GM20000 (cell line): ENCODE data around the gene PATL1.
"Not testable (repeated sequence)": the region's sequence is repeated elsewhere in the genome, so short reads cannot be mapped to it uniquely, and the experiment has no call there.

Experiments
- DNase-seq: peaks from one replicate; pipeline ENCODE4 v3.0.0; 2012; ENCODE audit warnings: low spot score
- TF ChIP-seq, protein P1 (sequence below): IDR thresholded peaks from 2 replicates; pipeline ENCODE4 v1.5.1; 2012; ENCODE audit warnings: mild to moderate bottlenecking, control low read depth; ENCODE audit errors: extremely low read depth, missing control alignments

Gene PATL1

DNA sequence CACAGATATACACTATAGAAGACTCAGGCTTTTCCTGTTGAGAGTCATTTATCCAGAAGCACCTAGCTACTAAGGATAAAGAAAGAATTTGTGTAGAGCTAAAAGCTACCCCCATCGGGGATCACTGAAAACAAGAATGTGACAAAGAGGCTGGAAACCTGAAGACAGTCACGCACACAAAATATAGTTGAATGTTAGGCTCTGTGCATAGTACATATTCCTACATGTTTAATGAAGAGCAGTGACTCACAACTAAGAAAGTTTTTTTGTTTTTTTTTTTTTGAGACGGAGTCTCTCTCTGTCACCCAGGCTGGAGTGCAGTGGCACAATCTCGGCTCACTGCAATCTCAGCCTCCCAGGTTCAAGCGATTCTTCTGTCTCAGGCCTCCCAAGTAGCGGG, 36.5 kb upstream of the PATL1 start:
- DNase-seq = no peak
- TF ChIP-seq, protein P1, sequence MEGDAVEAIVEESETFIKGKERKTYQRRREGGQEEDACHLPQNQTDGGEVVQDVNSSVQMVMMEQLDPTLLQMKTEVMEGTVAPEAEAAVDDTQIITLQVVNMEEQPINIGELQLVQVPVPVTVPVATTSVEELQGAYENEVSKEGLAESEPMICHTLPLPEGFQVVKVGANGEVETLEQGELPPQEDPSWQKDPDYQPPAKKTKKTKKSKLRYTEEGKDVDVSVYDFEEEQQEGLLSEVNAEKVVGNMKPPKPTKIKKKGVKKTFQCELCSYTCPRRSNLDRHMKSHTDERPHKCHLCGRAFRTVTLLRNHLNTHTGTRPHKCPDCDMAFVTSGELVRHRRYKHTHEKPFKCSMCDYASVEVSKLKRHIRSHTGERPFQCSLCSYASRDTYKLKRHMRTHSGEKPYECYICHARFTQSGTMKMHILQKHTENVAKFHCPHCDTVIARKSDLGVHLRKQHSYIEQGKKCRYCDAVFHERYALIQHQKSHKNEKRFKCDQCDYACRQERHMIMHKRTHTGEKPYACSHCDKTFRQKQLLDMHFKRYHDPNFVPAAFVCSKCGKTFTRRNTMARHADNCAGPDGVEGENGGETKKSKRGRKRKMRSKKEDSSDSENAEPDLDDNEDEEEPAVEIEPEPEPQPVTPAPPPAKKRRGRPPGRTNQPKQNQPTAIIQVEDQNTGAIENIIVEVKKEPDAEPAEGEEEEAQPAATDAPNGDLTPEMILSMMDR = no peak

DNA sequence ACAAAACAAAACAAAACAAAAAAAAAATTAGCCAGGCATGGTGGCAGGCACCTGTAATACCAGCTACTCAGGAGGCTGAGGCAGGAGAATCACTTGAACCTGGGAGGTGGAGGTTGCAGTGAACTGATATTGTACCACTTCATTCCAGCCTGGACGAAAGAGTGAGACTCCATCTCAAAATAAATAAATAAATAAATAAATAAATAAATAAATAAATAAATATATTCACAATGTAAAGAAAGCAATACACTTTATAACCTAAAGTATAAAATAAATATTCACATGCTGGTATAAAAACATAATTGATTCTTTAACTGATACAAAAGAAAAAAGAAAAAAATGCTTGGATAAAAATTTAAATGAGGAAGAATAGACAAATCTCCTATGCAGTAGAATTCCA, 34.7 kb upstream of the PATL1 start:
- DNase-seq = not testable (repeated sequence)

DNA sequence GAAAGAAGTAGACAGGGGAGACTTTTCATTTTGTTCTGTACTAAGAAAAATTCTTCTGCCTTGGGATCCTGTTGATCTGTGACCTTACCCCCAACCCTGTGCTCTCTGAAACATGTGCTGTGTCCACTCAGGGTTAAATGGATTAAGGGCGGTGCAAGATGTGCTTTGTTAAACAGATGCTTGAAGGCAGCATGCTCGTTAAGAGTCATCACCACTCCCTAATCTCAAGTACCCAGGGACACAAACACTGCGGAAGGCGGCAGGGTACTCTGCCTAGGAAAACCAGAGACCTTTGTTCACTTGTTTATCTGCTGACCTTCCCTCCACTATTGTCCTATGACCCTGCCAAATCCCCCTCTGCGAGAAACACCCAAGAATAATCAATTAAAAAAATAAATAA, 31.3 kb upstream of the PATL1 start:
- DNase-seq = not testable (repeated sequence)

DNA sequence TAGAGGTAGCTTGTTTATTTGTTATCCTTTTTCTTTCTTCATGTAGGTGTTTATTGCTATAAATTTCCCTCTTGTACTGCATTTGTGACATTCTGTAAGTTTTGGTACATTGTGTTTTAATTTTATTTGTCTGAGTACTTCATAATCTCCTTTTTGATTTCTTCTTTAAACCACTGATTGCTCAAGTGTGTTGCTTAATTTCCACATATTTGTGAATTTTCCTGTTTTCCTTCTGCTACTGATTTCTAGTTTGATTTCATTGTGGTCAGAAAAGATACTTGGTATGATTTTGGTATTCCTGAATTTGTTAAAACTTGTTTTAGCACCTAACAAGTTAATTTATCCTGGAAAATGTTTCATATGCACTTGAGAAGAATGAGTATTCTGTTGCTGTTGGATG, 29.7 kb upstream of the PATL1 start:
- DNase-seq = no peak
- TF ChIP-seq, protein P1 = no peak

DNA sequence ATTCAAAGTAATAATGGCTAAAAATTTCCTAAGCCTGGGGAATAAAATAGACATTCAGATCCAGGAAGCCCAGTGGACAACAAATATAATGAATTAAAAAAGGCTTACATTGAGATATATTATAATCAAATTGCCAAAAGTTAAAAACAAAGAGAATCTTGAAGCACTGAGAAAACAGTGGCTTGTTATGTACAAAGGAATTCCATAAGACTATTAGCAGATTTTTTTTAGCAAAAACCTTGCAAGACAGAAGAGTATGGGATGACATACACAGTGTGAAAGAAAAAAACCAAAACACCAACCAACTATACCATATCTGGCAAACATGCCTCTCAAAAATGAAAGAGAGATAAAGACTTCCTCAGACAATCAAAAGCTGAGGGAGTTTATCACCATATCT, 24.1 kb upstream of the PATL1 start:
- no peak for DNase-seq
- TF ChIP-seq, protein P1 = no peak

DNA sequence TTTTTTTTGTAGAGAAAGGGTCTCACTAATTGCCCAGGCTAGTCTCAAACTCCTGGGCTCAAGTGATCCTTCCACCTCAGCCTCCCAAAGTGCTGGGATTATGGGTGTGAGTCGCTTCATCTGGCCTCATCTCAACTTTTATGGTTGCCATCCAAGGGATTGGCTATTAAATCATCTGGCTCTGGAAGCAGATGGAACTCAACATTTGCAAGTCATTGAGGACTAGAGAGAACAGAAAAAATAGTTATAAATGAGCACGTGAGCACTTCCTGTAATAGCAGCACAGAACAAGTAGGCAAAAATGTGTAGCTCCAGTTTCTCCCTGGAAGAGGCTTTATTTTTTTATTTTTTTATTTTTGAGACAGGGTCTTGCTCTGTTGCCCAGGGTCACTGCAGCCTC, 22.3 kb upstream of the PATL1 start:
- no peak for DNase-seq
- TF ChIP-seq, protein P1 = no peak

DNA sequence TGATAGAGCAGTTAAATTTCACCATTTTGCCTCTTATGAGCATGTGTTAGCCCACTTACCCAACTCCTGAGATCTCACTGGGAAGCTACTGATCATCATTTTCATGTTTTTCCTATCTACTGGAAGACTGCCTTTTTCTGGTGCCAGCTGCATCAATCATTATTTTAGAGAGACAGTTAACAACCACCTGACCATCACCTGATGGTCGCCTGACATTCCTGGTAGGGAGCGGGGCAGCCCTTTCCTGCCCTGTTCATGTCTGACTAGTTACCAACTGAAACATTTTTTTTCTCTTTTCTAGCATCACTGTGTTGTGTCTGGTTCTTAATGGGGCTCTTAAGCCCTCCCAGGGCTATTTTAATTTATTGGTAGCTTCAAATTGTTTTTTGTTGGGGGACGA, 20.2 kb upstream of the PATL1 start:
- no peak for DNase-seq
- TF ChIP-seq, protein P1 = no peak

DNA sequence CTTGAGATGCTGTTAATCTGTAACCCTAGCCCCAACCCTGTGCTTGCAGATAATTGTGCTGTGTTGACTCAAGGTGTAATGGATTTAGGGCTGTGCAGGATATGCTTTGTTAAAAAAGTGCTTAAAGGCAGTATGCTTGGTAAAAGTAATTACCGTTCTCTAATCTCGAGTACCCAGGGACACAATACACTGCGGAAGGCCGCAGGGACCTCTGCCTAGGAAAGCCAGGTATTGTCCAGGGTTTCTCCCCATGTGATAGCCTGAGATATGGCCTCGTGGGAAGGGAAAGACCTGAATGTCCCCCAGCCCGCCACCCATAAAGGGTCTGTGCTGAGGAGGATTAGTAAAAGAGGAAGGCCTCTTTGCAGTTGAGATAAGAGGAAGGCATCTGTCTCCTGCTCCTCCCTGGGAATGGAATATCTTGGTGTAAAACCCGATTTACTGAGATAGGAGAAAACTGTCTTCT, 12.5 kb upstream of the PATL1 start:
- not testable (repeated sequence) for DNase-seq

DNA sequence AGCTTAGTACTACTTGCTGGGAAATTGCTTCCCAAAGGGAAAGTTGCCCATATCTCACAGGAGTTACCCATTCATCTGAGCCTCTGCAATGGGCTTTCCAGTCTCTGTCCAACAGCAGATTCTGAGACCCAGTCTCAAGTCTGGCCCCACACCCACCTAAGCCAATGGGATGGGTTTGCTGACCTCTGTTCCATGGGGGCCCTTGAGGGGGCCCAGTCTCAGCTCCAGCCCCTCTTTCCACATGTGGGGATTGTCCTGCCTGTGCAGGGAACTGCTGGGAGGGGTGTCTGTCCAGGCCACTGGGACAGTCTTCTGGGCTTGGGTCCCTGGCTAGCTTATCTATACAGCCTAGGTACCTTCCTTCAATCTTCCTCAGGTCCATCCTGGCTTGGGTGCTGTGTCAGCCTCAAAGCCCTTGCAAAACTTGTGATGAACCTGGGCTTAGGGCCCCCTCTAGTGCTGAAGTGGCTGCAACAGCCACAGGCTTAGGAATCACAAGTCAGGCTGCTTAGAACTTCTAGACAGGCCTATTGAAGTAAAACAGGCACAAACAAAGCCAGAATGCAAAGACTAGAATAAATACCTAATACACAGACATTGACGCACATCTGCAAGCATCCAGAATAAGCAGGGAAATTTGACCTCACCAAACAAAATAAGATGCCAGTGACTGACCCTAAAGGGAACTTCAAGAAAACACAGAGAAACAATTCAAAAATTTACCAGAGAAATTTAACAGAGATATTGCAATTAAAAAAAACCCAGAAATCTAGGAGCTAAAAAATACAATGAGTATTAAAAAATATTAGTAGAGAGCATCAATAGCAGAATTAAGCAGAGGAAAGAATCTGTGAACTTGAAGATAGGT, 11.7 kb upstream of the PATL1 start:
- TF ChIP-seq, protein P1 = peak; percentile 86
- peak; percentile 69 for DNase-seq
